D341Med (cell line): ENCODE data around the gene ETS2.

ENCODE experiments used
- DNase-seq: peaks from one replicate; pipeline ENCODE4 v3.0.0; 2012; ENCODE audit warnings: low spot score

ETS2 gene

DNA sequence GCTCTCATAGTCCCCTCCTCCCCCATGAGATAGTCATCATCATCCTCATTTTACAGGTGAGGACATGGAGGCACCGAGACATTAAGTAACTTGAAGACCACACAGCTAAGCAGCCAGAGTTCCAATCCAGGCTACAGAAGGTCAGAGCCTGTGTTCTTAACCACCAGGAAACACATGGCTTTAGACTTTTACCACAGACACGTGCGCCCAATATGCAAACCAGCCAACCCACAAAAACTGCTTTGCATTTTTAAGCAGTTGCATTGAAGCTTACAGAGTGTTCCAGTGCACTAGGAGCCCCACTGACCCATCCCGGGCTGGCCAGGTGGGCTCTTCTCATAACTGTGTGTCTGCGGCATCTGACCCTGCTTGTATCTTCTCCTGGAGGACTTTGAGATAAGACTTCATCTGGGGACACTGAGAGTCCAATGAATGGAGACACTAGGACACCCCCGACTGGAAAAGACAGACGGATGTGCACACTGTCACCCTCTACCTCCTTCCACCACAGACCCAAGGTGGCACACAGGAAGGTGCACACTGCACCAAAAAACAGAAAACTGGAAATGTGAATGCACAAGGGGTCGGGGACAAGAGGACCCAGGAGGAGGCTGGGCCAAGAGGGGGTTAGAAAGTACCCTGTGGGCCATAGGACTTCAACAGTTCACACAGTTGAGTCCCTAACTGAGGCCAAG lies 56.4 kb downstream of the ETS2 start:
- DNase-seq: no peak

DNA sequence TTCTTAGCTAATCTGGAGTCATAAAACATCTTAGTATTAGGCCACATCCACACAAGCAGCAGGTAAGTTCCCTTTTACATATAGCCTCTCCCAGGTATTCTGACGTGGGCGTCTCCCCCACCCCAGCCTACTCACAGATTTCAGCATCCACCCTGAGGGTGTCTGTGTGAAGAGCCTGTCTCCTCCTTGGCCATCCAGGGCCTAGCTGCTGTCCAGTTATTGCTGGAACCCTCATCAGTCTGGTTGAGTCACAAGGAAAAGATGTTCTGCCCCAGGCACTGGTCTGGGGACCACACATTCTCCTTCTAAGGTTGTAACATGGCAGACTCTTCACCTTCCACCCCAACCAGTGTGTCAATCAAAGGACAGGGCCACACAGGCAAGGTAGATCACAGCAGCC lies 57.6 kb downstream of the ETS2 start:
- no peak for DNase-seq

DNA sequence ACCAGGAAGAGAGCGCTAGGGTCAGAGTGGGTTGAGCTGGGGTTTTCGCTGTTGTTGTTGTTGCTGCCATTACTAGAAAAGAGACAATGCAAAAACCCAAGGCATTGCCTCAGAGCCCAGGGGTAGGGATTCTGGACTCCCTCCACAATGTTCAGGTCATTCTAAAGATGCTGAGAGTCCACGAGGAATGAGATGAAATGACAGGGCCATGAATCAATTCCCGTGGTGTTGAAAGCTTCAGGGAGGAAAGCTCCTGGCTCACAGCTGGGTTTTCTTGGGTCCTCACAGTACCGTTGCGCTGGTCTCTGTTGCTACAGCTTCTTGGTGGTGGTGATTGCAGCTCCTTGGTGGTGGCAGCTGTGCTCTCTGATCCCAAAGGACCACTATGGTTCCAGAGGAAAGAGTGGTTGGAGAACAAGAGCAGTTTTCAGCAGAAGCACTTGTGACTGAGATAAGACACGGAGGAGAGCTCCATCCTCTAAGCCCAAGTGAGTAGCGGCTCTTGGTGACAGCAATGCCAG lies 58.2 kb downstream of the ETS2 start:
- DNase-seq: no peak

DNA sequence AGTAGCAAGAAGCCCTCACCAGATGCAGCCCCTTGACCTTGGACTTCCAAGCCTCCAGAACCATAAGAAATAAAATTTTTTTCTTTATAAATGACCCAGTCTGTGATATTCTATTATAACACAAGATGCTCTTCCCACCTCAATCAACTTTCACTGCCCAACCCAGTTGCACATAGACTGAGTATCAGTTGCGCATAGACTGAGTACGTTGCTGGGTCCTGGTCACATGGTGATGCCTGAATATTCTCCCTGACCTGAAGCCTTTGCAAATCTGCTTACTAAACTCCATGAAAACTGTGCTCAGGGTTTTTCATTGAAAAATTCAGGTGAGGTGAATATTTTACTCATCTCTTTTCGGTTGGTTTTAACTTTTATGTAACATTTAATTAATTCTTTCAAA lies 59.2 kb downstream of the ETS2 start:
- no peak for DNase-seq

DNA sequence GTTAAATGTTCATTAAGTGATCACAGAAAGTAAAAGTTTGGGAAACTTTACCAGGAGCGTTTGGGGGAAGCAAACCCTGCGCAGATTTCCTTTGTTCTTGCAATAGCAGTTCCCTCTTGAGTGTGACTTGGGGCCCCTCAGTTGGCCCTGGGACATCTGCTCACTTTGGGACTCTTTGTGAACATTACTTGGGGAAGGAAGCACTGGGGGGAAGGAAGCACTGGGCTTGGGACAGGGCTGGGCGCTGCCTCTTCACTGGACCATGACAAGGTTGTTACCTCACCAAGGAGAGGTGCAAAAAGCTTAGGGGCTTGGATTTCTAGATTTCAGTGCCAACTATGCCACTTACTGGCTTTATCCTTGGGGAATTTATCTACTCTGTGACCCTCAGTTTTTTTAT lies 63.5 kb downstream of the ETS2 start:
- no peak for DNase-seq

DNA sequence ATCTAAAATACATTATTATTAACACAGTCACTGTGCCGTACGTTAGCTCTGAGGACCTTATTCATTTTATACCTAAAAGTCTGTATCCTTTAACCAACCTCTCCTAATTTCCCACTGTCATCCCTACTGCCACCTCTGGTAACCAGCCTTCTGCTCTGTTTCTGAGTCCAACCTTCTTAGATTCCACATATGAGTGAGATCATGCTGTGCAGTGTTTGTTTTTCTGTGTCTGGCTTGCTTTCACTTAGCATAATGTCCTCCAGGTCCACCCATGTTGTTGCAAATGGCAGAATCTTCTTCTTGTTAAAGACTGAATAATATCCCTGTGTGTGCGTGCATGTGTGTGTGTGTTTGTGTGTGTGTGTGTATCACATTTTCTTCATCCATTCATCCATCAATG lies 64.2 kb downstream of the ETS2 start:
- DNase-seq: no peak
